Neural progenitor cell (in vitro differentiated cells): ENCODE results near the gene SKAP2.
"Not testable (repeated sequence)": the region's sequence is repeated elsewhere in the genome, so short reads cannot be mapped to it uniquely, and the experiment has no call there.

Experiments used
- CTCF ChIP-seq: fragments of 200-600 bp; sonication (generic); IDR thresholded peaks from 2 replicates; pipeline ENCODE4 v1.5.1; 2017; ENCODE audit warnings: antibody characterized with exemption, mild to moderate bottlenecking
- EZH2 ChIP-seq: fragments of 200-600 bp; sonication (generic); IDR thresholded peaks from 2 replicates; pipeline ENCODE4 v1.6.1; 2017; ENCODE audit warnings: antibody characterized with exemption, mild to moderate bottlenecking, moderate library complexity
- EZH2phosphoT487 ChIP-seq: fragments of 200-600 bp; sonication (generic); IDR thresholded peaks from 2 replicates; pipeline ENCODE4 v1.6.1; 2017; ENCODE audit warnings: antibody characterized with exemption

DNA sequence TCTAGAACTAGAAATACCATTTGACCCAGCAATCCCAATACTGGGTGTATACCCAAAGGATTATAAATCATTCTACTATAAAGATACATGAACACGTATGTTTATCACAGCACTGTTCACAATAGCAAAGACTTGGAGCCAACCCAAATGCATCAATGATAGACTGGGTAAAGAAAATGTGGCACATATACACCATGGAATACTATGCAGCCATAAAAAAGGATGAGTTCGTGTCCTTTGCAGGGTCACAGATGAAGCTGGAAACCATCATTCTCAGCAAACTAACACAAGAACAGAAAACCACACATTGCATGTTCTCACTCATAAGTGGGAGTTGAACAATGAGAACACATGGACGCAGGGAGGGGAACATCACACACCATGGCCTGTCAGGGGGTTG is 27.6 kb downstream of the SKAP2 start:
- not testable (repeated sequence) for TF ChIP-seq CTCF, EZH2, EZH2phosphoT487
